GM19043 (cell line): ENCODE measurements around the gene UBE2Q1.

Source experiments
- ATAC-seq: cut with Tn5 transposase; IDR thresholded peaks from one replicate; pipeline ENCODE4 v1.9.1; 2021; ENCODE audit warnings: low read depth; ENCODE audit not compliant: unreplicated experiment

The UBE2Q1 gene

GRCh38 chr1:154520333-154520732 is 38.1 kb downstream of the UBE2Q1 start:
- no peak for ATAC-seq

DNA sequence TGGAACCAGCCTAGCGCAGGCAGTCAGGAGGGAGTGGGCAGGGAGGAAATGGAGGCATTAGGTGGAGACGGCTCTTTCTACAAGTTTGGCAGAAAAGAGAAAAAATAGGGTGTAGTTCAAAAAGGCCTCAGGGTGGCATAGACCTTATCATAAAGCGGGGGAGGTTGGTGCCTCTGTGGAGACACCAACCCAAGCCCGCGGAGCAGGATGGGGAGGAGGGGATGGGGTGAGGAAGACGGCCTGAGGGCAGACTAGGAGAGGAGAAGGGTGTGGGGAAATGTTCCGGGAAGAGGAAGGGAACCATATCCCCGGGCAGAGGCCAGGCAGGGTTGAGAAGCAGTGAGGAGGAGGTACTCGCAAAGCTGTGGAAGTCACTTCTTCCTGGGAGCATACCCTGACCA is 38.9 kb downstream of the UBE2Q1 start:
- ATAC-seq: no peak

GRCh38 chr1:154517661-154518060 is 40.8 kb downstream of the UBE2Q1 start:
- ATAC-seq: no peak

DNA sequence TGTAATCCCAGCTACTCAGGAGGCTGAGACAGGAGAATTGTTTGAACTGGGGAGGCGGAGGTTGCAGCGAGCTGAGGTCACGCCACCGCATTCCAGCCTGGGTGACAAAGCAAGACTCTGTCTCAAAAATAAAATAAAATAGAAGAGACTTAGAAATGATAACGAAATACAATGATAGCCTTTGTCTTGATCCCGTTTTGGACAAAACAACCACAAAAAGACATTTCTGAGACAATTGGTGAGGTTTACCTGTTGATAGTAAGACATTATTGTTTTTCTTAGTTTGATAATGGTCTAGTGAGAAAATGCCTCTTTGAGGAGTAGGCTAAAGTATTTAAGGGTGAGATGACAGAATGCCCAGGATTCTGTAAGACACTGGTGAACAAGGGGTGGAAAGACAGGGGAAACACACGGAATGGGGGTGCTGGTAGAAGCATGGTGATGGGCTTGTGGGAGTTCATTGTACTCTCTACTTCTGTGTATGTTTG is 44.4 kb downstream of the UBE2Q1 start:
- no peak for ATAC-seq

- no peak for ATAC-seq
Measured at GRCh38 chr1:154512760-154513159, 45.7 kb downstream of the UBE2Q1 start.

GRCh38 chr1:154503898-154504297 is 54.6 kb downstream of the UBE2Q1 start:
- no peak for ATAC-seq

- ATAC-seq: no peak
Measured at GRCh38 chr1:154502744-154503115, 55.7 kb downstream of the UBE2Q1 start.

DNA sequence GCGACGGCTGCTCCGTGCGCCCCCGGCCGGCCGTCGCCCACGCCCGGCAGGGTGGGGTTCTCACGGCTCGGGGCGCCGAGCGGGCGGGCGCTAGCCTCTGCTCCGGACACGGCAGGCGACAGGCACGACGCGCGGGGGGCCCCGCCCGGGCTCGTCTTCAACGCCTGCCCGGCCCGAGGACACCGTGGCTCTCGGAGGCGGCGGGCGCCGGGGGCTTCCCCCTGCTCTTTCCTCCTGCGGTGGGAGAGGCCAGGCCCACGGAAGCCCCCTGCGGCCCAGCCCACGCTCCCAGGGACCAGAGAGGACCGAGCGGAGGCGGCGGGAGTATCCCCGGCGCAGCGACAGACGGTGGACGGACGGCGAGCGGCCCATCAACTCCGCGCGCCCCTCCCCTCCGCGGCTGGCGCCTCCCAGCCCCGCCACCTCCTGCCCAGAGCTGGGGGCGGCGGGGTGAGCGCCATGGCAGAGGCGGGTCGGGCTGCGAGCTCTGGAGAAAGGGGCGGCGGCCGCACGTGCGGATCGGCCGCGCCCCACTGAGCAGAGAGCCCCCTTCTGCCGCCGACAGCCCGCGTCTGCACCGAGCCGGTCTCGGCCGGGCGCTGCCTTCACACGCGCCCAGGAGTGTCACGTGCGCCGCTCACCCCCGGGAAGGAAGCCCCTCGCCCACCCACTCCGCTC is 56.3 kb downstream of the UBE2Q1 start, which contains the start of the genes SHE and TDRD10:
SHE (minus strand) TSS at position 347 of the 678 bp plus-strand sequence. CDS start 386 bp downstream, outside the sequence.
TDRD10 (plus strand) TSS at position 154 of the 678 bp plus-strand sequence. CDS start 4,685 bp downstream, outside the sequence.
- no peak for ATAC-seq

DNA sequence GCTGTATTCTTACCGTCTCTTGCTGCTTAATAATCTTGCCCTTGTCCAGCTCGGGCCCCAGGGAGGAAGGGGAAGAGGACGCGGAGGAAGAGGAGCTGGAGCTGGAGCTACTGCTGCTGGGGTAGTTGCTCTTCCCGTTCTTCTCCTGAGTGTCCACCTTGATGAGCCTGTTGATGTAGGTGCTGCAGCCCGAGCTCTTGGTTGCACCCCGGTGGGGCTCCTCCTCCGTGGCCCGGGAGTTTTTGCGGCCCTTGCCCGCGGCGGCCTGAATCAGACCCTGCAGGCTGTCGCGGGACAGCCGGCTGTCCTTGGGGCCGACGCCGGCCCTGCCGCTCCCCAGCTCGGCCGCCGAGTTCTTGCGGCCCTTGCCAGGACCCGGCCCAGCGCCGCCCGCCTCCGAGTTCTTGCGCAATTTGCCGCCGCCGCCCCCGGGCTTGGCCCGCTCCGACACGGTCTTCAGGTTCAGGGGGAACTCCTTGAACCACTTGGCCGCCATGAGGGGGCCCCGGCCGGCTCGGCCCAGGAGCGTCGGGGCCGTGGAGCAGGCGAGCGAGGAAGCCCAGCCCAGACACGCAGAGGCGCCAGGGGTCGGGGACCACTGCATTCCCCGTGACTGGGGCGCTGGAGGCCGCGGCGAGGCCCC is 56.9 kb downstream of the UBE2Q1 start:
- no peak for ATAC-seq

- ATAC-seq: no peak
Measured at GRCh38 chr1:154500533-154500932, 57.9 kb downstream of the UBE2Q1 start.

DNA sequence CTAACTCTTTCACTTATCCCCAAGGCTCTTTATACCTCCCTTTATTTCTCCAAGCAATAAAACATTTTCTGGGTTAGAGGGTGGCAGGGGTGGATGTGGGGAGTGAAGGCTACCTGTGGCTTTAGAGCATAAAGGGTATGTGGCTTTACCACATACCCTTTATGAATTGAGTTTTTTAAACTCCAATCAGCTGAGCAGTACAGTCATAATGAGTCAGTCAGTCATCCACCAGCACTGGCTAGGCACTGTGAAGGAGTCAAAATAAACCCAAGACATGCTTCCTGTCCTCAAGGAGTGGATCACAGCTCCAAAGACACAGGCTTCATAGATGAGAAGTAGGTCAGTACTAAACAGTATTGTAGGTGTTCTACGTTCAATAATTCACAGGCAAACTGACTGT is 59.0 kb downstream of the UBE2Q1 start:
- ATAC-seq: no peak
